CD1c-positive myeloid dendritic cell (primary cell): ENCODE measurements around the gene FGF6.

Experiments
- DNase-seq: peaks from one replicate; pipeline ENCODE4 v3.0.0-alpha.2; 2016; ENCODE audit errors: extremely low spot score

FGF6 gene

GRCh38 chr12:4447151-4447550 lies 1.5 kb upstream of the FGF6 start:
- DNase-seq, result no peak

GRCh38 chr12:4446335-4446734 lies 720 bp upstream of the FGF6 start:
- no peak for DNase-seq

GRCh38 chr12:4444031-4444430 lies 1.6 kb downstream of the FGF6 start:
- no peak for DNase-seq

GRCh38 chr12:4443616-4444015 lies 2.0 kb downstream of the FGF6 start:
- no peak for DNase-seq

DNA sequence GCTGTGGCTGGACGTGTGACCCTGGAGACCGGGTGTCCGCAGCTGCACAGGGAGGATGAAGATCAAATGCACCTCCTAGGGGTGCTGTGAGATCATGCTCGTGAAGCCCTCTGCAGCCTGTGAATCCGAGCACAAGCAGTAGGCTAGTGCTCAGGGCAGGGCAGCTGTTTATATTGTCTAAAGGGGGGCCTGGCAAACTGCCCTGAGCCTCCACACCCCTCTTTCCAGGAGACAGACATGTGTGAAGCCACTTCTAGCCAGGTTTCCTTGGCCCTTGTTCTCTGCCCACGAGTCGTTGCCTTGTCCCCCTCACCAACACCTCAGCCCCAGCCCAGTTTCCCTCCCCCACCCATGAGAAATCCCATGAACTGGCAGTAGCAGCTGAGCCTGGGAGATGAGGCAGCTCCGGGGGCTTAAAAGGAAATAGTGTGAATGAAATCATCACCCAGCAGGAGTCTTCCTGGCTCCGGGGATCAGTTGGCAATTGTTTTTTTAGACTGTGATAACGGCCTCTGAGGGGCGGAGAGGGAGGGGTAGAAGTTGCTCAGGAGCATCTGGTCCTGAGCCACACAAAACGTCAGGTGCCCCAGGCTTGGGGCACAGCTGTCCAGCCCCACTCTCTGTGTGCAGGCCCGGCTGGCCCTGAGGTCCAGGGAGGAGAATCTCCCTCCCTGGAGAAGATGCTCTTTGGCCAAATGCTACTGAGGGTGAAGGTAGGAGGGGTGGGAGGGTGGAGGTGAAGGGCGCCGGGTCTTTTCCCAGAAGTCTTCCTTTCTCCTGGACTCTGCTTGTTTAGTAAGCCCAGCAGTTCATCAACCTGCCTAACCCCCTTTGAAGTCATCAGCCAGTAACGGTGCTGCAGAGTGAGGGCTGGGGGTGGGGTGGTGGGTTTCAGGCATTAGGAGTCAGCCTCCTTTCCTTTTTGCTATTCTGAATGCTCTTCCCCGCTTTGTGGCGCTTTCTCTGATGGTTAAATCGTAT lies 4.0 kb downstream of the FGF6 start:
- DNase-seq, result no peak

- DNase-seq, result no peak
These were observed 5.3 kb downstream of the FGF6 start for GRCh38 chr12:4440187-4440941.

DNA sequence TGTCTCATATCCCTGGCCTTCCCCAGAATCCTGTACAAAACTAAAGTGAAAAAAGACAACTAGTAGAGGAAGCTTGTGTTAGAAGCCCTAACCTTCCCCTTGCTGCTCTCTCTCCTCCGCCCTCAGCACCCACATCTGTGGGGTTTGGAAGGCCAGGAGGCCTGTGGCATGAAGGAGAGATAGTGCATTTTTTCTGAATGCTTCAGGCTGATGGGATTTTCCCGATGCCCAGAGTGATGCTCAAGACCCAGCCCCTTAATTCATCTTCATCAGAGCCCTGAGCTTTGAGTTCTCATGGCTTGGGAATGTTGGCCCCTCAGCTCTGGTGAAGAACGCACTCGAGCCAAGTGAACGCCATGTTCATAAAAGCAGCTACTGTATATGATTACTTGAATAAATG lies 5.9 kb downstream of the FGF6 start:
- no peak for DNase-seq

DNA sequence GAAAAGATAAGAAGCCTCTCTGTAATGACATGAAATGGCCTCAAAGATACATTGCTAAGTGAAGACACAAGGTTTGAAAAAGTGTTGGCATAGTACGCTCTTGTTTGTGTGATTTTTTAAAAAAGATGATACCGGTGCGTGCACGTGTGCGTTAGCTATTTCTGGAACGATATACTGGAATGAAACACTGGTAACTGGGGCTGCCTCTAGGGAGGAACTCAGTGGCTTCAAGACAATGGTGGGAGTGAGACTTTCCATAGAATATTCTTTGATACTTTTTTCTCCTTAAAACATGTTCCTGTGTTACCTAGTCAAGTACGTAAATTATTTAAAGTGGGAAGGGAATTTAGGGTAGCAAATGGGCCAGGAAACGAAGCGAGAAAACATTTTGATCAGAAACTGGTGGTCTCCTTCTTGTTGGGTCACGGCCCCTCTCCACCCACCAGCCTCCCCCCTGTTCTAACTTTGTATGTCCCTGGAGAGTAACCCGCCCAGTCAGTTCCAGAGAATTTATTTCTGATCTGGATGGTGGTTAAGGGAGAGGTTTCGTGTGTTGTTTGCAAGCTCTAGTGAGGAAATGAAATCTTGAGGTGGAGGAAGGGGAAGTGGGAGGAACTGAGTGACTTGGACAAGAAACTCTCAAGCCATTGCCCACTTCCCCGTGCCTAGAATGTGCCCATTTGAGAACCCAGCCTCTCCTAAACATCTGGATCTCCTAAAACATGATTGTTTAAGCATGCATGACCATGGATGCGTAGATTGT lies 6.6 kb downstream of the FGF6 start:
- peak; percentile 84 for DNase-seq

GRCh38 chr12:4435537-4435936 lies 10.1 kb downstream of the FGF6 start:
- no peak for DNase-seq

DNA sequence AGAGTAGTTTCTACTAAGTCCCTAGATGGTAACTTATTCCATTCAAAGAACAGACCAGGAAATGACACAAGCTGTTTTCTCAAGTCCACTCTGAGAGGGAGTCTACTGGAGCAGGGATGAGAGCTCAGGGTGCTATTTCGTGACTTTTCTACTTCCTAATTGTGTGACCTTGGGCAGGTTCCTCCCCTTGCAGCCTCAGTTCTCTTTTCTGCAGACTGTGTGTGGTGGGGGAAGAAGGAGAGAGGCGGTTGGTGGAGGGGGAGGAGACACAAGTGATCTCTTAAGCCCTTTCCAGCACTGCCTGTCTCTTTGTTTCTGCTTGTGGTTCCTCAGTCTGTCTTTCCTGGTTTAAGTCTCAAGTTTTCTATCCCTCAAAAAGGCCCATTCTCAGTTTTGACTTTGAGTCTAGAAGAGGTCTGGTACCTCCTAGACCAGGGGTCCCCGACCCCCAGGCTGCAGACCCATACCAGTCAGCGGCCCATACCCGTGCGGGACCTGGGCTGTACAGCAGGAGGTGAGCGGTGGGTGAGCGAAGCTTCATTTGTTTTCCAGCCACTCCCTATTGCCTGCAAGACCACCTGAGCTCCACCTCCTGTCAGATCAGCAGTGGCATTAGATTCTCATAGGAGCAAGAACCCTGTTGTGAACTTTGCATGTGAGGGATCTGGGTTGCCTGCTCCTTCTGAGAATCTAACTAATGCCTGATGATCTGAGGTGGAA lies 10.7 kb downstream of the FGF6 start:
- peak; percentile 81 for DNase-seq

DNA sequence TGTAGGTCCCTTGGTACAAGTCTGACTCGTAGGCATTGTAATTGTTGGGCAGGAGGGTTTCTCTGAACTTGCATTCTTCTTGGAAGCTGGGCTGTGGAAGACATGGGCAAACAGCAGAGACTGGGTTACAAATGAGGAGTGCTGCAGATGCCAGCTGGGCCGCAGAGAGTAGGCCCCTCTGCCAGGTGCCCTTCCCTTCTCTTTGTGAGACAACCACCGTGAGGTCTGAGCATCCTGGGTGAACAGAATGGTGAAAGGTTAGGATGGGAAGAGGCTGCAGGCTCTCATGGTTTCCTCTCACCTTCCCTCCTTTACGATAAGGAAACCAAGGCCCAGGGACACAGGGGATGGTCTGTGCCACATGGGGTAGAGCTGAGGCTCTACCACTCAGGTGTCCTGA lies 11.3 kb downstream of the FGF6 start:
- no peak for DNase-seq

DNA sequence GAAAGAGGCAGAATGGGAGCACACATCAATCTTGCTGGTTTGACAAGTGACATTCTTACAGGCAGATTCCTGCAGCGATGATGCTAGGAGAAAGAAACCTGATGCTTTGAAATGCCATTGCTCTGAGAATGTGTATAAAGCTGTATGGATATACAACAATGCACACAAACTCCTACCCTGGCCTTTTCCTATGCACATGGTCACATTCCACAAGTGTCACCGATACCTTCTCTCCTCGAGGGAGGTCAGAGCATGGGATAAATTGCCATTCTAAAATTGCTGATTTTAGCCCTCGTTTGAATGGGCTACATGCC lies 11.9 kb downstream of the FGF6 start:
- no peak for DNase-seq

DNA sequence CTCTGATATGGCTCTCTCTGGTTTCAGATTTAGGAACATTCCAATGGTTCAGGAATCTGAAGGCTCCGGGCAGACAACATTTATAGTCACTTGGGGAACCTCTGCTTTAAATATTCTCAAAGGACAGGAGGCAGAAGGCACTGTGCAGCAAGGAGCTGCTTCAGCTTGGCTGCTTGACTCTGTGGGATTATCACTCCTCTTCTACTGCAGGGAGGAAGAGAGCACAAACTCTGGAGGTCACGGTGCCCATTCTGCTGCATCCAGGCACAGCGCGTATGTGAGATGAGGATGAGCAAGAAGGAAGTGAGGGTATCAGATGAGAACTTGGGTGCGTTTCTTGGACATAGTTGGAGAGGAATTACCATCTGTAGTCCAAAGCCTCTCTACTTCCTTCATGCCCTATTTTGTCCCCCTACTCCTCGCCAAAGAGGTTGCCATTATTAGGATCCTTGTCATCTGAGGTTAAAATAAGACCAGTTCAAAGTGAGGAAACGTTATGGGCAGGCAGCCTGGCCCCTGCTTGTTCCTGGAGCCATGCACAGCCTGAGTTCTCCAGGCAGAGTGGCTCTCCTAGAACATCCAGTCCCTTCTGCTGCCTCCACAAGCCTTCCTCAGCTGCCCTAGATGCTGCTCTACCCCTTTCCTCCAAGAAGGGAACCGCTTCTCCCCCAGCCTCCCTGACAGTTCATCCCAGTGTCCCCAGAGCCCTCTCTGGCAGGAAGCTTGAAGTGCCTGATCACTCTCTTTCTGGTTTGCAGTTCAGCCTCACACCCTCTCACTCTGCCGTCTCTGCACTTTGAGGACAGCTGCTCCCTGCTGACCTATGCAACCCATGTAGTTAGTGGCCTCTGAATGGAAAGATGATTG lies 12.5 kb downstream of the FGF6 start:
- DNase-seq, result no peak

DNA sequence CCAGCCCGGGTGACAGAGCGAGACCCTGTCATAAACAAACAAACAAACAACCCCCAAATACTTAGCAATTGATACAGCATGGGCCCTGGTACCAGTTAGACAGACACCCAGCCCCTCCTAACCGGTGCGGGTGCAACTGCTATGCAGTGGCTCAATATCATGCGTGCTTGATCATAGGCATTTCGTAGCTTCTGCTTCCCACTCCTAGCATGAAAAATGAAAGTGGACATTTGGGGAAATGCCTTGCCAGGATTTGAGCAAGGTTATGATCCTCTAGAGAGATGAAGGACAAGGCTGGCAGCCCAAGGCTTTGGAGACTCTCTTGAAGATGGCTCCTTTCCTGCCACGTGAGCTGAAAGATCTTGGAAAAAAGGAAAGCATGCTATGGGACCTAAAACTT lies 13.7 kb downstream of the FGF6 start:
- DNase-seq, result peak; percentile 66

DNA sequence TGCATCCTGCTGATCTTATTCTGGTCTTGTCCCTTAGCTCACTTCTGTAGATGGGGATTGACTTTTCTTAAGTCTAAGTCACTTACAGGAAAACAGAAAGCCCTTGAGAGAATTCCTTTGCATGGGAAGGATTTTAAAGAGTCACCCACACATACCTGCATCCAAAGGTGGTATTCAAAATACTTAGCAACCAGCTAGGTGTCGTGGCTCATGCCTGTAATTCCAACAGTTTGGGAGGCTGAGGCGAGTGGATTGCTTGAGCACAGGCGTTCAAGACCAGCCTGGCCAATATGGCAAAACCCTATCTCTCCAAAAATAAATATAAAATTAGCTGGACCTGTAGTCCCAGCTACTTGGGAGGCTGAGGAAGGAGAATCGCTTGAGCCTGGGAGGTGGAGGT lies 14.2 kb downstream of the FGF6 start:
- no peak for DNase-seq

GRCh38 chr12:4424422-4424821 lies 21.2 kb downstream of the FGF6 start:
- no peak for DNase-seq

DNA sequence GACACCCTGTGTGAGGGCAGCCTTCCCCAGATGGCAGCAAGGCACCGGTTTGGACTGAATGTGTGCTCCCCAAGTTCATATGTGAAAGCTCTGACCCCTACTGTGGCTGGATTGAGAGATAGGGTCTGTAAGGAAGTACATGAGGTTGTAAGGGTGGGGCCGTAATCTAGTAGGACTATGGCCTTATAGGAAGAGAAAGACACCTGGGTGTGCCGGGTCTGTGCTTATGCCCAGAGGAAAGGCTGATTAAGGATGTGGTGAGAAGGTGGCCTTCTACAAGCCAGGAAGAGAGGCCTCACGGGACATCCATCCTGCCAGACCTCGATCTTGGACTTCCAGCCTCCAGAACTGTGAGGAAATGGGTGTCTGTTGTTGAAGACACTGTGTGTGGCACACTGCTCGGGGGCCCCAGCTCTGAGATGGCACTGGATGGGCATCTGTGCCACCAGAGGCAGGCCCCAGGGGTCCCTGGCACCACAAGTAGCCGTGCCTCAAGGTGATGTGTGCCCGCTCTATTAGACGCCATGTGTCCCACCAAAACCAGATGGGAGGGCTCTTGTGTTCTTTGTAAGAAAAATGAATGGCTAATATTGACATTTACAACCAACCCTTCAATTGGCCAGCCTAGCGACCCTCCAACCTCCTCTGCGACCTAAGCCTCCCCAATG lies 22.0 kb downstream of the FGF6 start:
- DNase-seq, result no peak

DNA sequence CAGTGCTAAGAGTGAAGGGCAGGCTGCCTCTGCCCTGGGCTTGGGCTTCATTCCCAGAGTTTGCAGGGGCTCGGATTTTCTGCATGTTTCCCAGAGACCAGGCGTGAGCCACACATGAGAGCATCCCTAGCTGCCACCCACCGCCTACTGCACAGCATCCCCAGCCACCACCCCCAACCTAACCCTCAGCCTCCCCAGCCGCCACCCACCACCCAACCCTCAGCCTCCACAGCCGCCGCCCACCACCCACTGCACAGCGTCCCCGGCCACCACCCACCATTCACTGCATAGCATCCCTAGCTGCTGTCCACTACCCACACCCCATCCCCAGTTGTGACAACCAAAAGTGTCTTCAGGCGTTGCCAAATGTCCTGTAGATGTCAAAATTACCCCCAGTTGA lies 22.6 kb downstream of the FGF6 start:
- no peak for DNase-seq

DNA sequence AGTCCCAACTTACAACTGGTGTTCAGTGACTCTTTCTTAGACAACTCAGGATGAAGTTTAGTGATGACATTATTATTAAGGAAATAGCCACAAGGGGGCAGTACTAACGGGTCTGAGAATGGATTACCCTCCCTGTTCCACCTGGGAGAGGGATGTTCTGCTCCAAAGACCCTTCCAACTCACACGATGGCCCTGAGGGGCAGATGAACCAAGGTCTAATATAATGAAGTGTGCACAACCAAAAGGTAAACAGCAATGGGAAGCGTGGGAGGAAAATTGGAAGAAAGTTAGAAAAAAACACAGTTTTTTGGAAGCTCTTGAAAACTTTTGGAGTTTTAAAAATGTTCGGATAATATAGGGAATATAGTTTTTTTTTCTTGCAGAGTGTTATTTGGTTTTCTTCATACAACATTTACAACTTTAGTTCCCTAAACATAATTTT lies 24.0 kb downstream of the FGF6 start:
- DNase-seq, result peak; percentile 70

DNA sequence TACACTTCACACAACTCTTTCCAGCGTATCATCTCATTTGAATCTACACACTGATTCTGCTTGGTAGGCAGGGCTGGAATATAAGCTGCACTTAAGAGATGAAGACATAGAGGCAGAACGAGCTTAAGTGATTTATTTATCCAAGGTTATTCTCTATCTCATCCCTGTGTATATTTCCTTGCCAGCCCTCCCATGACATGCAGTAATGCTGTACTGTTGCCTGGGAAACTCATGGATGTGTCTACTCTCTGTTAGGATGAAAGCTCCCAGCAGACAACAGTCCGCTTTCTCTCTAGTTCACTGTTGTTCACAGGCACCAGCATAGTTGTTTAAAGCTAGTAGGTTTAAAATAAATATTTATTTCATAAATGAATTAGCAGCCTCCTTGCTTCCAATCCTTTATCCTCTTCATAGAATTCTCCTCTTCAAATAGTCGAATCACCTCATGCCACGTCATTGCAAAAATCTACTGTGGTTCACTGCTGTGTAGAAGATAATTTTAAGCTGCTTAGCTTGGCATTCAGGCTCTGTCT lies 25.4 kb downstream of the FGF6 start:
- DNase-seq, result no peak
